ENCODE measurements around the gene ARPP19.
"Not testable (repeated sequence)": the region's sequence is repeated elsewhere in the genome, so short reads cannot be mapped to it uniquely, and the experiment has no call there.

Gene ARPP19

DNA sequence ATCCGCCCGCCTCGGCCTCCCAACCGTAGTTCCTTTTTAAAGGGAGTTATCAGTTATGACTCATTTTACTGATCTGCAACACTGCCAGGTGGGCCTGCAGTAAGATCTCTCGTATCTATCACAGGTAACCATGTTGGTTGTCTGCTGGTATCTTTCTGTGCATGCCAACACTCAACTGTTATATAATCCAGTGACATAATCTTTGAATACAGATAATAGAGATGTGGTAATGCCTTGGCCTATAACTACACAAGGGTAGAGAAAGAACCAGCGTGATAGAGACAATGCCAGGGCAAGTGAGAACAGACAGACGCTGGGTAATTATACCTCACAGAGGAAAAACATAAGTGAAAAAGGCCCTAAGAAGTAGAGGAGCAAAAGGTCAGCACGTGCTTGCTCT is 11.0 kb upstream of the ARPP19 start:
- no peak overlapping the region for H3K27ac ChIP-seq
- H3K27me3 ChIP-seq: no peaks in the 10 kb centered on the region
- no peaks in the 10 kb centered on the region for H3K9me3 ChIP-seq
- no peak for DNase-seq
- intact Hi-C loops (cut with DNase I; ENCODE audit: low total_unique reads): no loop called here
- H3K4me3 ChIP-seq: no peak overlapping the region
- TF ChIP-seq, protein P1, sequence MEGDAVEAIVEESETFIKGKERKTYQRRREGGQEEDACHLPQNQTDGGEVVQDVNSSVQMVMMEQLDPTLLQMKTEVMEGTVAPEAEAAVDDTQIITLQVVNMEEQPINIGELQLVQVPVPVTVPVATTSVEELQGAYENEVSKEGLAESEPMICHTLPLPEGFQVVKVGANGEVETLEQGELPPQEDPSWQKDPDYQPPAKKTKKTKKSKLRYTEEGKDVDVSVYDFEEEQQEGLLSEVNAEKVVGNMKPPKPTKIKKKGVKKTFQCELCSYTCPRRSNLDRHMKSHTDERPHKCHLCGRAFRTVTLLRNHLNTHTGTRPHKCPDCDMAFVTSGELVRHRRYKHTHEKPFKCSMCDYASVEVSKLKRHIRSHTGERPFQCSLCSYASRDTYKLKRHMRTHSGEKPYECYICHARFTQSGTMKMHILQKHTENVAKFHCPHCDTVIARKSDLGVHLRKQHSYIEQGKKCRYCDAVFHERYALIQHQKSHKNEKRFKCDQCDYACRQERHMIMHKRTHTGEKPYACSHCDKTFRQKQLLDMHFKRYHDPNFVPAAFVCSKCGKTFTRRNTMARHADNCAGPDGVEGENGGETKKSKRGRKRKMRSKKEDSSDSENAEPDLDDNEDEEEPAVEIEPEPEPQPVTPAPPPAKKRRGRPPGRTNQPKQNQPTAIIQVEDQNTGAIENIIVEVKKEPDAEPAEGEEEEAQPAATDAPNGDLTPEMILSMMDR (IDR thresholded peaks at IDR 0.05): no peak
- H3K36me3 ChIP-seq: peaks cover 10 to 22% (median 18%) of the 10 kb centered on the region in 3 donors
- H3K4me1 ChIP-seq: peaks cover 0 to 9% (median 0%) of the 10 kb centered on the region in 4 donors

DNA sequence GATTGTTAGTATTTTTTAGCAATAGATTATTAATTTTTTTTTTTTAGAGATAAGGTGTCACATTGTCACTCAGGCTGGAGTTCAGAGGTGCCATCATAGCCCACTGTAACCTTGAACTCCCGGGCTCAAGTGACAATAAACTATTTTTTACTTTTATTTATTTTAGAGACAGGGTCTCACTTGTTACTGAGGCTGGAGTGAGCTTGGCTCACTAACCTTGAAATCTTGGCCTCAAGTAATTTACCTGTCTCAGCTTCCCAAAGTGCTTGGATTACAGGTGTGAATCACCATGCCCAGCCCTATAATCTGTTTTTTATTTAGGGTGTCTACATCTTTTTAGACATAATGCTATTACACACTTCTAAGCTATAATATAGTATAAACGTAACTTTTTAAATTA is 7.9 kb upstream of the ARPP19 start:
- Histone ChIP-seq H3K36me3 (peaks cover 0 to 9% (median 1%) of the 10 kb centered on the region in 3 donors), H3K27ac (no peak overlapping the region), H3K9me3 (no peaks in the 10 kb centered on the region), H3K27me3 (no peaks in the 10 kb centered on the region), H3K4me1 (no peaks in the 10 kb centered on the region), H3K4me3 (no peak overlapping the region)
- intact Hi-C loops (cut with DNase I; ENCODE audit: low total_unique reads): no loop called here
- TF ChIP-seq, protein P1 (IDR thresholded peaks at IDR 0.05): no peak
- no peak for DNase-seq

DNA sequence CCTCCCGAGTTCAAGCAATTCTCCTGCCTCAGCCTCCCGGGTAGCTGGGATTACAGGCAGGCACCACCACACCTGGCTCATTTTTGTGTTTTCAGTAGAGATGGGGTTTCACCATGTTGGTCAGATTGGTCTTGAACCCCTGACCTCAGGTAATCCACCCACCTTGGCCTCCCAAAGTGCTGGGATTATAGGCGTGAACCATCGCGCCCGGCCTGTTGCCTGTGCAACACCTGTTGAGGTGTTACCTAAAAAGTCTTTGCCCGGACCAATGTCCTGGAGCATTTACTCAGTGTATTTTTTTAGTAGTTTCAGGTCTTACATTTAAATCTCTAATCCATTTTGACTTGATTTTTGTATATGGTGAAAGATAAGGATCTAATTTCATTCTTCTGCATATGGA is 6.7 kb upstream of the ARPP19 start:
- H3K36me3 ChIP-seq; H3K9me3 ChIP-seq; intact Hi-C loops (cut with DNase I; ENCODE audit: low total_unique reads); H3K4me3 ChIP-seq; H3K4me1 ChIP-seq; H3K27me3 ChIP-seq; H3K27ac ChIP-seq; DNase-seq: not testable (repeated sequence)

DNA sequence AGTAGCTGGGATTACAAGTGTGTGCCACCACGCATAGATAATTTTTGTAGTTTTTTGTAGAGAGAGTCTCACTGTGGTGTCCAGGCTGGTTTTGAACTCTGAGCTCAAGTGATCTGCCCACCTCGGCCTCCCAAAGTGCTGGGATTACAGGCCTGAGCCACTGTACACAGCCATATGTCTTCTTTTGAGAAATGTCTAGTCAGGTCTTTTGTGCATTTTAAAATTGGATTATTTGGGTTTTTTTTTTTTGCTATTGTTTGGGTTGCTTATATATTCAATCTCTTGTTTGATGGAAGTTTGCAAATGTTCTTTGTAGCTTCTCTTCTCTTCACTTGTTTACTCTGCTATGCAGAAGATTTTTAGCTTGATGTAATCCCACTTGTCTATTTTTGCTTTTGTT is 6.2 kb upstream of the ARPP19 start:
- Histone ChIP-seq H3K27me3 (no peaks in the 10 kb centered on the region), H3K9me3 (no peaks in the 10 kb centered on the region), H3K4me3 (no peak overlapping the region), H3K4me1 (no peaks in the 10 kb centered on the region), H3K27ac (no peak overlapping the region), H3K36me3 (no peaks in the 10 kb centered on the region)
- intact Hi-C loops (cut with DNase I; ENCODE audit: low total_unique reads): no loop called here
- TF ChIP-seq, protein P1 (IDR thresholded peaks at IDR 0.05): no peak
- DNase-seq: no peak

DNA sequence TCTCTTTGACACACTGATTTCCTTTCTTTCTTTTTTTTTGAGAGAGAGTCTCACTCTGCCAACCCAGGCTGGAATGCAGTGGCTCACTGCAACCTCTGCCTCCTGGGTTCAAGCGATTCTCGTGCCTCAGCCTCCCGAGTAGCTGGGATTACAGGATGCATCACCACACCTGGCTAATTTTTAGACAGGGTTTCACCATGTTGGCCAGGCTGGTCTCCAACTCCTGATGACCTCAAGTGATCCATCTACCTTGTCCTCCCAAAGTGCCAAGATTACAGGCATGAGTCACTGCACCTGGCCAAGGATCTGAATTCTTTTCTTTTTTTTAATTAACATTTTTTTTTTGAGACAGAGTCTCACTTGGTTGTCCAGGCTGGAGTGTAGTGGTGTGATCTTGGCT is 5.8 kb upstream of the ARPP19 start:
- not testable (repeated sequence) for DNase-seq, H3K27ac ChIP-seq, H3K27me3 ChIP-seq, H3K4me1 ChIP-seq, H3K4me3 ChIP-seq, H3K36me3 ChIP-seq, H3K9me3 ChIP-seq
- intact Hi-C loops (cut with DNase I; ENCODE audit: low total_unique reads): loop anchor here (5.0 kb wide), 1 partner anchor 103 kb away; the partner anchor contains the start of gene ATOSA

DNA sequence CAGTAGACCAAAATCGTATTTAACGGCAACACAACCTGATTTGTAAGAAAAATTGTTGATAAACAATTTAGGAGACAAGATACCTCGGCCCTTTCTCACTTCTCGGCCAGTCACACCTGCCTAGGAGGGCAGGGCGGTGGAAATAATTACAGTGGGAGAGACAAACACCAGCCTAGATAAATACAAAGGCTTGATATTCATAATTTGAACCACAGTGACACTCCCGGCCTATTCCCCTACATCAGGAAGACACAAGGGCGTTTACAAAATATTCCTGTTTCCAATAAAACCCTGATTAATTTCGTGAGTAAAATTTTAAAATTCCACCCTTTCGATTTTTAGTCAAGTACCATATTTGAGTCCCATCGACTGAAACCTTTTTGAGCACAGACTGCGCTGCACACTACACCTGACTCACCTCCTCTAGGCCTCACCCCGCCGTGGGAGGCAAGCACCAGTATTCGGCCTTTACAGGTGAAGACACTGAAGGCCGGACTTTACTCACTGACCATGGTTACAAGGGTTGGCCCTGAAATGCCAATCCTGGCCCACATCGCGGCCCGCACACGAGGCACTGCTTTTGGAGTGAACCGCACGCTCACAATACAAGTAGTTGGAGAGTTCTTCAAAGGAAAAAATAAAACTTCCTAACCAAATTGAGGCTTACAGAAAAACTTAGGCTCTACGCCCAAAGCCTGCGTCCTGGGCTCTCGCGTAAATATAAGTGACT is 794 bp downstream of the ARPP19 start:
- H3K9me3 ChIP-seq: no peaks in the 10 kb centered on the region
- H3K27ac ChIP-seq: peak overlapping the region; percentile 83 to 96
- H3K4me3 ChIP-seq: peak overlapping the region; percentile 75 to 87
- no peaks in the 10 kb centered on the region for H3K27me3 ChIP-seq
- no peak for DNase-seq
- H3K36me3 ChIP-seq: no peaks in the 10 kb centered on the region
- peaks cover 0 to 49% (median 28%) of the 10 kb centered on the region in 4 donors for H3K4me1 ChIP-seq
- TF ChIP-seq, protein P1 (IDR thresholded peaks at IDR 0.05): no peak
- intact Hi-C loops (cut with DNase I; ENCODE audit: low total_unique reads): loop anchor here (2.0 kb wide), 1 partner anchor 39 kb away; the partner anchor contains the start of gene MYO5A
